SHP77 (cell line): ENCODE results near the gene BRICD5.
A peak's percentile ranks its signal among the peaks of the same experiment; 100 is the strongest.
"Not testable (repeated sequence)": the region's sequence is repeated elsewhere in the genome, so short reads cannot be mapped to it uniquely, and the experiment has no call there.

Experiments used
- DNase-seq, 2 experiments: peaks; one replicate each; lab custom pipeline; 2025; lab: John Stamatoyannopoulos, UW

The BRICD5 gene

GRCh38 chr16:2223221-2223941 lies 12.7 kb upstream of the BRICD5 start, which contains the start of gene E4F1:
E4F1 (plus strand) TSS chr16:2223591; CDS start chr16:2223614, 23 bp downstream.
- DNase-seq = peak; percentile 99

DNA sequence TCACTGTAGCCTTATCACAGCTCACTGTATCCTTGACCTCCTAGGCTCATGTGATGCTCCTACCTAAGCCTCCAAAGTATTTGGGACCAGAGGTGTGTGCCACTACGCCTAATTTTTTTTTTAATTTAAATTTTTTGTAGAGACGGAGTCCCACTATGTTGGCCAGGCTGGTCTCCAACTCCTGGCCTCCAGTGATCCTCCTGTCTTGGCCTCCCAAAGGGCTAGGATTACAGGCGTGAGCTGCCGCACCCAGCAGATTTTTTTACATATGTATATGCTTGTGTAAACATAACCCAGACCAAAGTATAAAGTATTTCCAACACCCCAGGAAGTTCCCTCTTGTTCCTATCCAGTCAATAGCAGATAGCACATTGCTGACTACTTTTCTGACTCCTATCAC lies 5.7 kb upstream of the BRICD5 start:
- DNase-seq = no peak

- DNase-seq = no peak
These were observed 4.0 kb upstream of the BRICD5 start, which contains the start of gene PGP for GRCh38 chr16:2214719-2214968. PGP (minus strand) TSS chr16:2214840; CDS start chr16:2214777, 63 bp downstream.

- no peak for DNase-seq
These were observed 3.4 kb upstream of the BRICD5 start for GRCh38 chr16:2213817-2214718.

- DNase-seq = no peak
These were observed 2.0 kb upstream of the BRICD5 start for GRCh38 chr16:2212362-2213324.

DNA sequence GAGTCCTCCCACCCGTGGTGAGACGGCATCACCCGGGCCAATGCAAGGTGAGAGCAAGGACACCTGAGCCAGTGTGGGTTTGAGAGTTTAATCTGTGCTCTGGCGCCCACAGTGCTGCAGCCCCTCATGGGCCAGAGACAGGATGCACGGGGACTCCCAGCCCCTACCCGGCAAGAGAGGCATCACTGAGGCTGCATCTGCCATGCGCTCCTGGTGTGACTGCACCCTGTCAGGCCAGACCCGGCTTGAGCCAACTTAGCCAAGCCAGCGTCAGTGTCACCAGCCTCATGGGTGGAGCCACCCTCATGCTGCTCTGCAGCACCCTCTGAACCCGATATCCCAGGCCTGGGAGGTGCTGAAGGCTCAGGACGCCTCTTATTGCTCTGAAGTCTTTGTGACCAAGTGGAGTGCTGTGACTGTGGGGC lies 1.3 kb upstream of the BRICD5 start:
- DNase-seq = no peak

GRCh38 chr16:2210009-2210332 lies 692 bp downstream of the BRICD5 start:
- no peak for DNase-seq

DNA sequence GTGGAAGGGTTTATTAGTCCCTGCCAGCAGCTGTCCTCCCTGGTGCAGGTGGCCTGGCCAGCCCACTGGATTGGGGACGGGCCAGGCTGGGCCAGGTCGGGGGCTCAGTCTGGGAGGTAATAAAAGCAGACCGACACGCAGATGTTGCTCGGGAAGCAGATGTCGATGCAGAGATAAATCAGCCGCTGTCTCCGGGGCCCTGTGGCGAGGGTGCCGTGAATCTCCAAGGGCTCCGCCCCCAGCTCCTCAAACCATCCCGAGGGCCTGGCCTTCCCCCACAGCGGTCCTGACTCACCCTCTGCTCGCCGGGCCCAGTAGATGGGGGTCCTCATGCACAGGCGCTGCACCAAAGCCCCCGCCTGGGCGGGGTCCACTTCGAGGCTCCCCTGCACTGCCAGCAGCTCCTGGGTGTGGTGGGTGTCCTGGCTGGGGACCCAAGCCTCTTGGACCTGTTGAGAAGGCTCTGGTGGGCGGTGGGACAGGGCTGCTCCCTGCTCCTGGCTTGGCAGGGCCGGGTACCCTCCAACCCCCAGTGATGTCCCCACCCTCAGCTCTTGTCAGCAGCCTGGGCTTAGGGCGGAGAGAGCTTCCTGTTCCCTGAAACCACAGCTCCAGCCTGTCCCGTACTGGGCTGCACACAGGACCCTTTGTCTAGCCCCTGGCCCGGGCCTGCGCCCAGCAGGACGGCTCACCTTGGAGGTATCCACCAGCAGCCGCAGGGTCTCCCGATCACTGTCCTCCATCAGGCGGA lies 1.2 kb downstream of the BRICD5 start:
- peak; percentile 58 to 84 for DNase-seq

- DNase-seq = no peak
These were observed 1.9 kb downstream of the BRICD5 start for GRCh38 chr16:2208772-2209171.

- DNase-seq = peak; percentile 52 to 71
These were observed 2.4 kb downstream of the BRICD5 start for GRCh38 chr16:2208308-2208707.

DNA sequence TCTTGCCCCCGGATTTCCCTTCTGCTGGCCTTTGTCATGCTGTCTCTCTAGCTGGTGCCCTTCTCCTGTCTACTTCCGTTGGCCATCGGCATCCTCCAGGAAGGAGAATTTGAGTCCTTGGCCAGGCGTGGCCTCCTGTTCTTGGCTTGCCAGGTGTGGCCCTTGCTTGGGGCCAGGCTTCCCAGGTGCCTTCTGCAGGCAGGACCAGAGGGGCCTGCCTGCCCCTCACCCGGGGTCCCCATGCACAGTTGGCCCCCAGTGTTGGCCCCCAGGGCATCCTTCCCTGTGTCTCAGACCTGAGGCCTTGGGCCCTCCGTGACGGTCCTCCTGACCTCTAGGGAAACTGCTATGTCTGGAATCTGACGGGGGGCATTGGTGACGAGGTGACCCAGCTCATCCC lies 2.8 kb downstream of the BRICD5 start:
- no peak for DNase-seq

GRCh38 chr16:2206780-2207433 lies 3.8 kb downstream of the BRICD5 start:
- DNase-seq = peak; percentile 34 to 39

DNA sequence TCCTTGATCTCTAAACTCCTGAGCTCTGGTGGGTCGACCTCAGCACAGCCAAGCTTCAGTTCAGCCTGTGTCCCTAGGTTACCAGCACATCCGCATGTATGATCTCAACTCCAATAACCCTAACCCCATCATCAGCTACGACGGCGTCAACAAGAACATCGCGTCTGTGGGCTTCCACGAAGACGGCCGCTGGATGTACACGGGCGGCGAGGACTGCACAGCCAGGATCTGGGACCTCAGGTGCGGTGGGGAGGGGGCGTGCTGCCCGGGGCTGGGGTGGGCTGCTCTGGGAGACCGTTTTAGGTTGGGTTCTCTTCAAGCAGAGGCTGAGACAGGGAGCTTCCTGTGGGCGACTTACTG lies 4.3 kb downstream of the BRICD5 start:
- DNase-seq = no peak

GRCh38 chr16:2205967-2206313 lies 4.7 kb downstream of the BRICD5 start:
- DNase-seq = no peak

GRCh38 chr16:2205104-2205966 lies 5.3 kb downstream of the BRICD5 start, which contains the start of gene MLST8:
MLST8 (plus strand) TSS chr16:2205454; CDS start chr16:2206086, 632 bp downstream.
- peak; percentile 73 to 75 for DNase-seq

GRCh38 chr16:2204416-2205103 lies 6.1 kb downstream of the BRICD5 start:
- DNase-seq = no peak

DNA sequence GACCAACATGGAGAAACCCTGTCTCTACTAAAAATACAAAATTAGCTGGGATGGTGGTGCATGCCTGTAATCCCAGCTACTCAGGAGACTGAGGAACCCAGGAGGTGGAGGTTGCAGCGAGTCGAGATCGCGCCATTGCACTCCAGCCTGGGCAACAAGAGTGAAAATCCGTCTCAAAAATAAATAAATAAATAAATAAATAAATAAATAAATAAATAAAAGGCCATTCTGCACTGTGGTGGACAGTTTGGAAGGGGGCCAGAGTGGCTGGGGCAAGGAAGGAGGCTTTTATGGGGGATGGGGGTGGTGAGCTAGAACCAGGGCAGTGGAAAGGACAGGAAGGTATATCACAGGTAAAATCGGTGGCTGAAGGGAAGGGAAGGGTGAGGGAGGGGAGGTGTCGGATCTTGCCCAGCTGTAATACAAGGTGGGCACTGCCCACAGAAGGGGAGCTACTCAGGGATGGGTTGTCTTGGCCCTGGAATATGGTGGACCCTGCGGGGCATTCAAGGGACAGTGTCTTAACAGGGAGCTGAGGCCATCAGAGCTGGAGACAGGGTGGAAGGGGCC lies 7.5 kb downstream of the BRICD5 start:
- DNase-seq = not testable (repeated sequence)

DNA sequence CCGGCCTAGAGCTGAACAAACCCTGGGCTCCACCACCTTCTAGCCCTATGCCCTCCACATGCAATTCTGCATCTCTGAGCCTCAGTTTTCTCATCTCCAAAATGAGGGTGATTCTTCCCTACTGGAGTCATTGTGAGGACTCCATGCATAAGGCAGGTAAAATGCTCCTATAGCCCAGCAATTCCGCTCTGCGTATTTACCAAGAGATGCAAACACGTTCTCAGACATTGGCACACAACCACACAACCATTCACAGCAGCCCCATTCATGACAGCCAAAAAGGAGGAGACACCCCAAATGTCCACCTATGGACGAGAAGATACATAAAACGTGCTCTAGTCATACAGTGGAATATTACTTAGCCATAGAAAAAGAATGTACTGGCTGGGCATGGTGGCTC lies 10.3 kb downstream of the BRICD5 start:
- DNase-seq = no peak

DNA sequence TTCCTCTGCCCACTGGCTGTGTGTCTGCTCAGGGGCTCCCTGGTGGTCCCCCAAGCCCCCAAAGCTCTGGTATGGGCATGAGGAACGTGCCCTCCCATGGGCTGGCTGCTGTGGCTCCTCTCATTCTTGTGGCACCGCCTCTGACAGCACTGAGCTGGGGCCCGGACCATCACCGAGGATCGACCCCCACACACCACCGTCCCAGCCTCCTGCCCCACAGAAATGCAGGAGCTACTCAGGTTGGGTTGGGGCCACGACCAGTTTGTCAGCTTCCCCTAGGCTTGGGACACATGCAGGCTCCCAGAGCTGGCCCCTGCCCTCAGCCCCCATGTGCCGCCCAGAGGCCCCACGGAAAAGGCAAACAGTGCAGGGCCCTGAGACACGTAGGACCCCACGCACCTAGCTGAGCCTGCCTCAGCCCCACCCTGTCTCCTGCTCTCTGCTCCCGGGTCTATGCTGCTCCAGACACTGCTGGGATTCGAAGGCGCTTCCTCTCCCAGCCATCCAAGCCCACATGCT lies 11.0 kb downstream of the BRICD5 start:
- DNase-seq = no peak
